ENCODE measurements around the gene SUPV3L1. TPM values are rescaled to one million over a fixed set of nuclear protein-coding genes. Genes with fewer than 3 reads are reported as not detected.
"Not testable (repeated sequence)": the region's sequence is repeated elsewhere in the genome, so short reads cannot be mapped to it uniquely, and the experiment has no call there.

Gene SUPV3L1
- polyA plus RNA-seq, 1 donor (not counting 4 experiments of a cell fraction or from before 2014, with no cell fraction given), result 34.1 TPM

GRCh38 chr10:69248117-69248730 lies 68.2 kb downstream of the SUPV3L1 start:
- no peaks in the 10 kb centered on the region for H3K79me2 ChIP-seq (ENCODE audit: control insufficient read depth, insufficient read depth, low read length)
- dilution Hi-C loops (cut with MboI; ENCODE audit: extremely low pct_ligation_motif_present, low sequenced_read_pairs), result no loop called here
- H3K27ac ChIP-seq (ENCODE audit: control insufficient read depth, insufficient read depth, low read length), result no peak overlapping the region
- DNase-seq (ENCODE audit: low read depth, low spot score), result no peak
- no peak for FAIRE-seq
- H3K9me3 ChIP-seq (ENCODE audit: control insufficient read depth, low read depth, low read length), result no peaks in the 10 kb centered on the region
- H3K9me1 ChIP-seq (ENCODE audit: control insufficient read depth, extremely low read depth, insufficient read depth, low read length), result no peaks in the 10 kb centered on the region
- H3K27me3 ChIP-seq (ENCODE audit: control insufficient read depth, extremely low read depth, insufficient read depth, low read length), result no peaks in the 10 kb centered on the region
- no peaks in the 10 kb centered on the region for H3K4me1 ChIP-seq (ENCODE audit: control insufficient read depth, extremely low read depth, insufficient read depth, low read length)
- H3K4me3 ChIP-seq (ENCODE audit: control insufficient read depth in 2 of 3, extremely low read depth in 1 of 3, insufficient read depth in 2 of 3, low read depth in 1 of 3, low read length in 3 of 3), result no peak overlapping the region
- H3K9ac ChIP-seq (ENCODE audit: control insufficient read depth, extremely low read depth, insufficient read depth, low read length), result no peak overlapping the region
- no peak overlapping the region for H3K4me2 ChIP-seq (ENCODE audit: control insufficient read depth, extremely low read depth, insufficient read depth, low read depth, low read length)
- H2AFZ ChIP-seq (ENCODE audit: control insufficient read depth, low read length), result no peak overlapping the region
- H4K20me1 ChIP-seq (ENCODE audit: control insufficient read depth, extremely low read depth, insufficient read depth, low read length), result no peaks in the 10 kb centered on the region
- no peaks in the 10 kb centered on the region for H3K36me3 ChIP-seq (ENCODE audit: control insufficient read depth in 2 of 2, extremely low read depth in 1 of 2, insufficient read depth in 2 of 2, low read length in 2 of 2)
- no peak for TF ChIP-seq EZH2 (IDR thresholded peaks at IDR 0.05; ENCODE audit: low read length)
- TF ChIP-seq, protein P1, sequence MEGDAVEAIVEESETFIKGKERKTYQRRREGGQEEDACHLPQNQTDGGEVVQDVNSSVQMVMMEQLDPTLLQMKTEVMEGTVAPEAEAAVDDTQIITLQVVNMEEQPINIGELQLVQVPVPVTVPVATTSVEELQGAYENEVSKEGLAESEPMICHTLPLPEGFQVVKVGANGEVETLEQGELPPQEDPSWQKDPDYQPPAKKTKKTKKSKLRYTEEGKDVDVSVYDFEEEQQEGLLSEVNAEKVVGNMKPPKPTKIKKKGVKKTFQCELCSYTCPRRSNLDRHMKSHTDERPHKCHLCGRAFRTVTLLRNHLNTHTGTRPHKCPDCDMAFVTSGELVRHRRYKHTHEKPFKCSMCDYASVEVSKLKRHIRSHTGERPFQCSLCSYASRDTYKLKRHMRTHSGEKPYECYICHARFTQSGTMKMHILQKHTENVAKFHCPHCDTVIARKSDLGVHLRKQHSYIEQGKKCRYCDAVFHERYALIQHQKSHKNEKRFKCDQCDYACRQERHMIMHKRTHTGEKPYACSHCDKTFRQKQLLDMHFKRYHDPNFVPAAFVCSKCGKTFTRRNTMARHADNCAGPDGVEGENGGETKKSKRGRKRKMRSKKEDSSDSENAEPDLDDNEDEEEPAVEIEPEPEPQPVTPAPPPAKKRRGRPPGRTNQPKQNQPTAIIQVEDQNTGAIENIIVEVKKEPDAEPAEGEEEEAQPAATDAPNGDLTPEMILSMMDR (optimal IDR thresholded peaks at IDR 0.05 in 1 of 3, IDR thresholded peaks at IDR 0.05 in 1 of 3, conservative IDR thresholded peaks at IDR 0.05 in 1 of 3; ENCODE audit: extremely low read depth in 1 of 3, insufficient read depth in 2 of 3, low read length in 3 of 3), result no peak

DNA sequence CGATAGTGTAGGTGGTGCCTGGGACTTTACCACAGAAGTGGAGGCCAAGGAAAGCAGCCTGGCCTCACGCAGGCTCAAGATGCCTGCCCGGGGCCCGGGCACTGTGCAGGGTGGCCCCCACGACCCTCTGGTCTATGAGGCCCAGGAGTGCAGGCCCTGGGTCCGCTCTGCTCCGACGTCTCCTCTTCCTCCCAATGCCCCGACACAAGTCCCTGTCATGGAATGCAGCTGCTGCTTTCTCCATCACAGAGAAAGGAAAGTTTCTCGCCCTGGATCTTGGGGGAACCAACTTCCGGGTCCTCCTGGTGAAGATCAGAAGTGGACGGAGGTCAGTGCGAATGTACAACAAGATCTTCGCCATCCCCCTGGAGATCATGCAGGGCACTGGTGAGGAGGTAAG lies 70.0 kb downstream of the SUPV3L1 start:
- H3K36me3 ChIP-seq (ENCODE audit: control insufficient read depth in 2 of 2, extremely low read depth in 1 of 2, insufficient read depth in 2 of 2, low read length in 2 of 2), result no peaks in the 10 kb centered on the region

DNA sequence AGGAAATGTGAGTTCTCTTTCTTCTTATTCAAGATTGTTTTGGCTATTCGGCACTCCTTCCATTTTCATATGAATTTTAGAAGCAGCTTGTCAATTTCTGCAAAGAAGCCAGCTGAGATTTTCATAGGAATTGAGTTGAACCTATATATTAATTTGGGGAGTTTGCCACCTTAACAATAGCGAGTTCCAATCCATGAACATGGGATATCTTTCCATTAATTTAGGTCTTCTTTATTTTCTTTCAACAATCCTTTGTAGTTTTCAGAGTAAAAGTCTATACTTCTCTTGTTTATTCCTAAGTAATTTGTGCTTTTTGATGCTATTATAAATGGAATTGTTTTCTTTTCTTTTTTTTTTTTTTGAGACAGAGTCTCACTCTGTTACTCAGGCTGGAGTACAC lies 71.4 kb downstream of the SUPV3L1 start:
- DNase-seq (ENCODE audit: low read depth, low spot score); H4K20me1 ChIP-seq (ENCODE audit: control insufficient read depth, extremely low read depth, insufficient read depth, low read length); H2AFZ ChIP-seq (ENCODE audit: control insufficient read depth, low read length); H3K4me1 ChIP-seq (ENCODE audit: control insufficient read depth, extremely low read depth, insufficient read depth, low read length); H3K9ac ChIP-seq (ENCODE audit: control insufficient read depth, extremely low read depth, insufficient read depth, low read length); H3K4me2 ChIP-seq (ENCODE audit: control insufficient read depth, extremely low read depth, insufficient read depth, low read depth, low read length); H3K4me3 ChIP-seq (ENCODE audit: control insufficient read depth in 2 of 3, extremely low read depth in 1 of 3, insufficient read depth in 2 of 3, low read depth in 1 of 3, low read length in 3 of 3); H3K36me3 ChIP-seq (ENCODE audit: control insufficient read depth in 2 of 2, extremely low read depth in 1 of 2, insufficient read depth in 2 of 2, low read length in 2 of 2); H3K9me1 ChIP-seq (ENCODE audit: control insufficient read depth, extremely low read depth, insufficient read depth, low read length); H3K27ac ChIP-seq (ENCODE audit: control insufficient read depth, insufficient read depth, low read length); H3K9me3 ChIP-seq (ENCODE audit: control insufficient read depth, low read depth, low read length); H3K27me3 ChIP-seq (ENCODE audit: control insufficient read depth, extremely low read depth, insufficient read depth, low read length); FAIRE-seq; H3K79me2 ChIP-seq (ENCODE audit: control insufficient read depth, insufficient read depth, low read length); dilution Hi-C loops (cut with MboI; ENCODE audit: extremely low pct_ligation_motif_present, low sequenced_read_pairs): not testable (repeated sequence)

More for the DNA sequence above, 70.0 kb downstream of the SUPV3L1 start:
- no peak overlapping the region for H3K4me3 ChIP-seq (ENCODE audit: control insufficient read depth in 2 of 3, extremely low read depth in 1 of 3, insufficient read depth in 2 of 3, low read depth in 1 of 3, low read length in 3 of 3)
- H2AFZ ChIP-seq (ENCODE audit: control insufficient read depth, low read length), result no peak overlapping the region
- no peak for DNase-seq (ENCODE audit: low read depth, low spot score)
- dilution Hi-C loops (cut with MboI; ENCODE audit: extremely low pct_ligation_motif_present, low sequenced_read_pairs), result no loop called here
- no peak overlapping the region for H3K27ac ChIP-seq (ENCODE audit: control insufficient read depth, insufficient read depth, low read length)
- no peaks in the 10 kb centered on the region for H4K20me1 ChIP-seq (ENCODE audit: control insufficient read depth, extremely low read depth, insufficient read depth, low read length)
- no peaks in the 10 kb centered on the region for H3K9me1 ChIP-seq (ENCODE audit: control insufficient read depth, extremely low read depth, insufficient read depth, low read length)
- H3K9me3 ChIP-seq (ENCODE audit: control insufficient read depth, low read depth, low read length), result no peaks in the 10 kb centered on the region
- FAIRE-seq, result no peak
- H3K4me2 ChIP-seq (ENCODE audit: control insufficient read depth, extremely low read depth, insufficient read depth, low read depth, low read length), result no peak overlapping the region
- TF ChIP-seq, protein P1 (optimal IDR thresholded peaks at IDR 0.05 in 1 of 3, IDR thresholded peaks at IDR 0.05 in 1 of 3, conservative IDR thresholded peaks at IDR 0.05 in 1 of 3; ENCODE audit: extremely low read depth in 1 of 3, insufficient read depth in 2 of 3, low read length in 3 of 3), result no peak
- TF ChIP-seq EZH2 (IDR thresholded peaks at IDR 0.05; ENCODE audit: low read length), result no peak
- H3K27me3 ChIP-seq (ENCODE audit: control insufficient read depth, extremely low read depth, insufficient read depth, low read length), result no peaks in the 10 kb centered on the region
- no peaks in the 10 kb centered on the region for H3K4me1 ChIP-seq (ENCODE audit: control insufficient read depth, extremely low read depth, insufficient read depth, low read length)
- H3K9ac ChIP-seq (ENCODE audit: control insufficient read depth, extremely low read depth, insufficient read depth, low read length), result no peak overlapping the region
- H3K79me2 ChIP-seq (ENCODE audit: control insufficient read depth, insufficient read depth, low read length), result no peaks in the 10 kb centered on the region

Data from keratinocyte (primary cell).